ENCODE data around the gene HUS1. TPM values are rescaled to one million over a fixed set of nuclear protein-coding genes. Genes with fewer than 3 reads are reported as not detected.

The HUS1 gene
- total RNA-seq, 1 donor from 2014 or later, result 34.4 TPM

GRCh38 chr7:47947355-47947749 is 32.1 kb downstream of the HUS1 start:
- Histone ChIP-seq H3K4me3 (ENCODE audit: insufficient read depth, low read depth, low read length) (no peak overlapping the region), H3K36me3 (ENCODE audit: insufficient read depth, low read length) (no peaks in the 10 kb centered on the region), H4K20me1 (ENCODE audit: insufficient read depth, low read length) (no peaks in the 10 kb centered on the region), H2AFZ (ENCODE audit: low read depth, low read length) (no peak overlapping the region), H3K9ac (ENCODE audit: low read length) (no peak overlapping the region), H3K4me2 (ENCODE audit: low read length) (no peak overlapping the region), H3K9me3 (ENCODE audit: insufficient read depth, low read depth, low read length) (no peaks in the 10 kb centered on the region), H3K27ac (ENCODE audit: low read depth, low read length) (no peak overlapping the region), H3K79me2 (ENCODE audit: insufficient read depth, low read length) (no peaks in the 10 kb centered on the region), H3K4me1 (ENCODE audit: insufficient read depth, low read length) (no peaks in the 10 kb centered on the region), H3K27me3 (ENCODE audit: insufficient read depth, low read length) (no peaks in the 10 kb centered on the region)
- no peak for DNase-seq (ENCODE audit: low read depth)
- TF ChIP-seq CTCF (IDR thresholded peaks at IDR 0.05; ENCODE audit: insufficient read depth, low read depth, low read length), result no peak
- no peak for TF ChIP-seq EZH2 (IDR thresholded peaks at IDR 0.05; ENCODE audit: insufficient read depth, low read length)
- no peaks in the 10 kb centered on the region for H3K9me3 Mint-ChIP-seq (ENCODE audit: unreplicated experiment)
- no peak overlapping the region for H3K4me3 Mint-ChIP-seq (ENCODE audit: unreplicated experiment)
- no peaks in the 10 kb centered on the region for H3K36me3 Mint-ChIP-seq (ENCODE audit: low read depth, unreplicated experiment)
- FAIRE-seq, result no peak
- peaks cover 27% of the 10 kb centered on the region for H3K4me1 Mint-ChIP-seq (ENCODE audit: low read depth, unreplicated experiment)
- no peaks in the 10 kb centered on the region for H3K27me3 Mint-ChIP-seq (ENCODE audit: low read depth, unreplicated experiment)
- H3K27ac Mint-ChIP-seq (ENCODE audit: unreplicated experiment), result no peak overlapping the region

- FAIRE-seq (no peak), DNase-seq (ENCODE audit: low read depth) (no peak)
- Histone ChIP-seq H3K27me3 (ENCODE audit: insufficient read depth, low read length) (no peaks in the 10 kb centered on the region), H3K27ac (ENCODE audit: low read depth, low read length) (no peak overlapping the region), H2AFZ (ENCODE audit: low read depth, low read length) (no peak overlapping the region), H3K36me3 (ENCODE audit: insufficient read depth, low read length) (no peaks in the 10 kb centered on the region), H3K4me3 (ENCODE audit: insufficient read depth, low read depth, low read length) (no peak overlapping the region), H3K79me2 (ENCODE audit: insufficient read depth, low read length) (no peaks in the 10 kb centered on the region), H3K9ac (ENCODE audit: low read length) (no peak overlapping the region), H3K4me2 (ENCODE audit: low read length) (no peak overlapping the region), H4K20me1 (ENCODE audit: insufficient read depth, low read length) (no peaks in the 10 kb centered on the region), H3K4me1 (ENCODE audit: insufficient read depth, low read length) (peaks cover 4% of the 10 kb centered on the region), H3K9me3 (ENCODE audit: insufficient read depth, low read depth, low read length) (no peaks in the 10 kb centered on the region)
- no peak for TF ChIP-seq EZH2 (IDR thresholded peaks at IDR 0.05; ENCODE audit: insufficient read depth, low read length)
- no peak for TF ChIP-seq CTCF (IDR thresholded peaks at IDR 0.05; ENCODE audit: insufficient read depth, low read depth, low read length)
- no peak overlapping the region for H3K4me3 Mint-ChIP-seq (ENCODE audit: unreplicated experiment)
- no peaks in the 10 kb centered on the region for H3K27me3 Mint-ChIP-seq (ENCODE audit: low read depth, unreplicated experiment)
- H3K36me3 Mint-ChIP-seq (ENCODE audit: low read depth, unreplicated experiment), result no peaks in the 10 kb centered on the region
- no peak overlapping the region for H3K27ac Mint-ChIP-seq (ENCODE audit: unreplicated experiment)
- H3K9me3 Mint-ChIP-seq (ENCODE audit: unreplicated experiment), result no peaks in the 10 kb centered on the region
- H3K4me1 Mint-ChIP-seq (ENCODE audit: low read depth, unreplicated experiment), result peaks cover 31% of the 10 kb centered on the region
Observed at GRCh38 chr7:47946581-47947354, 32.6 kb downstream of the HUS1 start.

Measured in astrocyte (in vitro differentiated cells and primary cell).